ENCODE data around the gene CISD3. TPM values are rescaled to one million over a fixed set of nuclear protein-coding genes. Genes with fewer than 3 reads are reported as not detected.
A peak's percentile ranks its signal among the peaks of the same experiment; 100 is the strongest.

Gene CISD3
- total RNA-seq, 2 donors from 2014 or later: 48.3 to 58.7 TPM

GRCh38 chr17:38703742-38704605 is 26.2 kb upstream of the CISD3 start:
- ATAC-seq (peak in 1 of 2 donors; percentile 15), DNase-seq (ENCODE audit: low spot score) (peak; percentile 87)
- peak overlapping the region; percentile 93 to 100 for H3K27ac Mint-ChIP-seq
- H3K9me3 Mint-ChIP-seq: no peaks in the 10 kb centered on the region
- H3K36me3 Mint-ChIP-seq: peaks cover 9% of the 10 kb centered on the region
- peak overlapping the region; percentile 99 for H3K4me3 Mint-ChIP-seq
- H3K27me3 Mint-ChIP-seq: no peaks in the 10 kb centered on the region
- H3K4me1 Mint-ChIP-seq (ENCODE audit: low read depth in 2 of 2): peaks cover 52 to 58% of the 10 kb centered on the region in 2 donors

- DNase-seq (ENCODE audit: low spot score) (peak; percentile 80), ATAC-seq (peak; percentile 8 to 22)
- peak within 1 kb of the TSS; percentile 93 to 100 for H3K27ac Mint-ChIP-seq
- H3K4me1 Mint-ChIP-seq (ENCODE audit: low read depth in 2 of 2): peaks cover 53 to 60% of the 10 kb centered on the region in 2 donors
- peak within 1 kb of the TSS; percentile 99 for H3K4me3 Mint-ChIP-seq
- no peaks in the 10 kb centered on the region for H3K9me3 Mint-ChIP-seq
- H3K36me3 Mint-ChIP-seq: peaks cover 16% of the 10 kb centered on the region
- H3K27me3 Mint-ChIP-seq: no peaks in the 10 kb centered on the region
Observed at GRCh38 chr17:38704606-38705522, 25.3 kb upstream of the CISD3 start, which contains the start of gene MLLT6. TSS of gene MLLT6 (plus strand) at chr17:38705273. CDS start at chr17:38705633, 360 bp downstream.

DNA sequence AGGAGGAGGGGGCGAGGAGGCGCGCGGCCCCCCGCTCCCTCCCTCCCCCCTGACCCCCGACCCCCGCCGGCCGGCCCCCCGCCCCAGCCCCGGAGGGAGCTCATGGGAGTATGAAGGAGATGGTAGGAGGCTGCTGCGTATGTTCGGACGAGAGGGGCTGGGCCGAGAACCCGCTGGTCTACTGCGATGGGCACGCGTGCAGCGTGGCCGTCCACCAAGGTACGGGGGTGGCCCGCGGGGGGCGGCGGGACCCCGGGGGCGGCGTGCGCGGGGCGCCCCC is 24.7 kb upstream of the CISD3 start:
- Mint-ChIP-seq H3K9me3 (no peaks in the 10 kb centered on the region), H3K4me1 (ENCODE audit: low read depth in 2 of 2) (peaks cover 54 to 60% of the 10 kb centered on the region in 2 donors), H3K36me3 (peaks cover 22% of the 10 kb centered on the region), H3K27me3 (no peaks in the 10 kb centered on the region), H3K27ac (peak overlapping the region; percentile 78 to 94), H3K4me3 (peak overlapping the region; percentile 99)
- DNase-seq (ENCODE audit: low spot score) (no peak), ATAC-seq (no peak)

DNA sequence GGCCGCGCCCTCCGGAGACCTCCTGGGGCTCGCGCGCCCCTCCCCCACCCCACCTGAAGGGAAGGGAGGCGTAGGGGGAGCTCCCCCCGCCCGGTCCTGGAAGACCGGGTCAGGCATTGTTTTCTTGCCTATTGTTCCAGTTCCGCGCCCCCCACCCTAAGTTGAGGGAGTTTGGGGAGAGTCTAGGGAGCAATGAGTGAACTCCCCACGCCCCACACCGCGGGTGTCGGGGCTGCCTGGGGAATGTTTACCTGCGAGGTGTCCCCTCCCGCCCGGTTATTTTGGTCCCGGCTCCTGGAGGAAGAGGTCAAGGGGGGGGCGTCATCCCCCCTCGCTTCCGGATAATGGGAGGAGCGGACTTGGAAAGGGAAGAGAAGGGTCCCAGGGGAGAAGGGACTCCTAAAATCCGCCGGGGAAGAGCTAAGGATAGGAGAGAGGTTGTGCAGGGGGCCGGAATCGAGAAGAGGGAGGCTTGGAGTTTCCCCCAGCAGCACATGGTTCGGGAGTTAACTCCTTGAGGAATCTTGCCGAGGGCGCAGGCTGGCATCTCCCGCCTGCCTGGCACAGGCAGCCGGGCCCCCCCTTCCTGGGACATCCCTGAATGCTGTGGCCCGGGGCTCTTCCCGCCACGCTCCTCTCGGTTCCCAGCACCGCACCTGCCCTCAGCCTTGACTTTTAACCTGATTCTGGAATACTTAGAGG is 24.2 kb upstream of the CISD3 start:
- DNase-seq (ENCODE audit: low spot score) (no peak), ATAC-seq (no peak)
- H3K9me3 Mint-ChIP-seq: no peaks in the 10 kb centered on the region
- H3K4me3 Mint-ChIP-seq: peak overlapping the region; percentile 99
- H3K27ac Mint-ChIP-seq: peak overlapping the region; percentile 78 to 94
- H3K36me3 Mint-ChIP-seq: peaks cover 25% of the 10 kb centered on the region
- peaks cover 56 to 62% of the 10 kb centered on the region in 2 donors for H3K4me1 Mint-ChIP-seq (ENCODE audit: low read depth in 2 of 2)
- H3K27me3 Mint-ChIP-seq: no peaks in the 10 kb centered on the region

GRCh38 chr17:38706505-38707216 is 23.5 kb upstream of the CISD3 start:
- peak overlapping the region; percentile 99 for H3K4me3 Mint-ChIP-seq
- no peaks in the 10 kb centered on the region for H3K9me3 Mint-ChIP-seq
- peaks cover 56 to 60% of the 10 kb centered on the region in 2 donors for H3K4me1 Mint-ChIP-seq (ENCODE audit: low read depth in 2 of 2)
- H3K27me3 Mint-ChIP-seq: no peaks in the 10 kb centered on the region
- peaks cover 25% of the 10 kb centered on the region for H3K36me3 Mint-ChIP-seq
- ATAC-seq (no peak), DNase-seq (ENCODE audit: low spot score) (no peak)
- peak overlapping the region; percentile 78 to 94 for H3K27ac Mint-ChIP-seq

DNA sequence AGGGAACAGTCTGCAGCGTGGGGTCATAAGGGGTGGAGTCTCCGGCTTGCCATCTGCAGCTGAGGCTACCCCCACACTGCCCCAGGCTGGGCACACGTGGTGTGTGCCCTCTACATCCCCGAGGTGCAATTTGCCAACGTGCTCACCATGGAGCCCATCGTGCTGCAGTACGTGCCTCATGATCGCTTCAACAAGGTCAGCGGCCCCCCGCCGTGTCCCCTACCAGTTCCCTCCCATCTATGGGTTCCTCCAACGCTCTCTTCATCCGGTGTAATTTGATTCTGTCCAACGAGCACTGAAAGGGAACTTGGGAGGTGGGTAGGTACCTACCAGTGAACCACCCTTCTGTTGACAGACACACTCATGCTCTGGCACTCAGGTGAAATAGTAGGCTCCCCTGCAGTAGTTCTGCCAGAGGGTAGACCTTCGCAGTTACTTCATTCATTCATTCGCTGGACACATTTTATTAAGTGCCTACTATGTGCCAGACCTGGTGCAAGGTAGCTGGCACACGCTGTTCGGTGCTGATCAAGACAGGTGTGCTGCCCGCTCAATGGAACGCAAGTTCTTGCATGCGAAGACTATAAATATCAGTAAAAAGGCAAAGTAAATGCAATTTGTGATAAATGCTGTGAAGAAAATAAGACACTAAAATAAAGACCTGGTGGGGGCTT is 22.3 kb upstream of the CISD3 start:
- no peaks in the 10 kb centered on the region for H3K27me3 Mint-ChIP-seq
- ATAC-seq: no peak
- peaks cover 58 to 60% of the 10 kb centered on the region in 2 donors for H3K4me1 Mint-ChIP-seq (ENCODE audit: low read depth in 2 of 2)
- H3K36me3 Mint-ChIP-seq: peaks cover 25% of the 10 kb centered on the region
- no peak for DNase-seq (ENCODE audit: low spot score)
- H3K4me3 Mint-ChIP-seq: peak overlapping the region; percentile 99
- no peaks in the 10 kb centered on the region for H3K9me3 Mint-ChIP-seq
- H3K27ac Mint-ChIP-seq: peak overlapping the region; percentile 78 to 94

DNA sequence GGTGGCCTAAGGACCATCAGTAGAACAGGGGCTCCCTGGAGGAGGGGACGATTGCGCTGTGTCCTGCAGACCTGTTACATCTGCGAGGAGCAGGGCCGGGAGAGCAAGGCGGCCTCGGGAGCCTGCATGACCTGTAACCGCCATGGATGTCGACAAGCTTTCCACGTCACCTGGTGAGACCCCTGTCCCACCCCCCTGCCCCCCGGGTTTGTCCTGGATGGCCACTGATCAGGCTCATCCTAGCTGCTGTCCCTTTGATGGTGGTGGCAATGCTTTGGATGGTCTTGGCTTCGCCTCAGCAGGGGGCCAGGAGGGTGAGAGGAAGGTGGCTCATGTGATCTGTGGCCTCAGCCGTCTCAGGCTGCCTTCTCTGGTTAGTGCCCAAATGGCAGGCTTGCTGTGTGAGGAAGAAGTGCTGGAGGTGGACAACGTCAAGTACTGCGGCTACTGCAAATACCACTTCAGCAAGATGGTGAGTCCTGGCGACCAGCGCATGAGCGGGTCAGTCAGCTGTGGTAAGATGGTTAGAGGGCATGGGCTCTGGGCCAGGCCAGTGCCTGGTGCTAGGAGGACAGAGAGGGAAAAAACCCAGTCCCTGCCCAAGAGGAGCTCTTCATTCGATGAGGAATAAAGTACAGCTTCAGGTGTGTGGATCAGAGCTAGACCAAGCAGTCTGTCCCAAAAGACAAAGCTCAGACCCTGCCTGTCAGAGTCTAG is 20.9 kb upstream of the CISD3 start:
- peak overlapping the region; percentile 38 for H3K4me3 Mint-ChIP-seq
- H3K9me3 Mint-ChIP-seq: no peaks in the 10 kb centered on the region
- H3K36me3 Mint-ChIP-seq: peaks cover 24% of the 10 kb centered on the region
- DNase-seq (ENCODE audit: low spot score) (no peak), ATAC-seq (no peak)
- H3K27ac Mint-ChIP-seq: peak overlapping the region; percentile 72 to 94
- H3K27me3 Mint-ChIP-seq: no peaks in the 10 kb centered on the region
- peaks cover 54 to 55% of the 10 kb centered on the region in 2 donors for H3K4me1 Mint-ChIP-seq (ENCODE audit: low read depth in 2 of 2)

DNA sequence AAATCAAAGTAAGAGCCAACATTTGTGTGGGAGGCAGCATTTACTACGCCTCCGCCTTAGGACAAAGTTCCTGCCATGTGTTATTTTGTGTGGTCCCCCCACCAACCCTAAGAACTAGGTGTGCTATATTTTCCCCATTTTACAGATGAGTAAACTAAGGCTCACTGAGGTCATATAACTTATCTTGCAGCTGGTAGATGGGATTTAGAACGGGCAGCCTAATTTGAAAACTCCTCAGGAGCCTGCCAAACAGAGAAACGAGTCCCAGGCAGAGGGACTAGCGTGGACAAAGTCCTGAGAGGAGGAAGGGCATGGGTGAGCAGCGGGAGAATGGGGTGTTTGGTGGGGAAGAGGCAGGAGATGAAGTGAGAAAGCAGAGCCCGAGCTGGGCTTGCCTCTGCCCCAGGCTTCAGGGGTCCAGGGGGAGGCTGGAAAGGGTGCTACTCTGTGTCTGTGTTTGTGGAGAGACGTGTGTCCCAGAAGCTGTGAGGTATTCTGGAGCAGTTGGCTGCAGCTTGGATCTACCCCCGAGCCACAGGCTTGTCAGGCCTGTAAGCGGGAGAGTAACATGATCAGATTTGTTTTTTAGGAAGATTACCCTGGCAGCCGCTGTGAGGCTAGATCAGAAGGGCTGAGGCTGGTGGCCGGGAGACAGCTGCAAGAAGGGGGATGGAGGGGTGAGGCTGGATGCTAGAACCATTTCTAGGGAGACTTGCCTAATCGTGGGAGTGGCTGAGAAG is 20.1 kb upstream of the CISD3 start:
- Mint-ChIP-seq H3K9me3 (no peaks in the 10 kb centered on the region), H3K4me3 (peak overlapping the region; percentile 38), H3K27ac (peak overlapping the region; percentile 72 to 94), H3K4me1 (ENCODE audit: low read depth in 2 of 2) (peaks cover 54 to 59% of the 10 kb centered on the region in 2 donors), H3K36me3 (peaks cover 21% of the 10 kb centered on the region), H3K27me3 (no peaks in the 10 kb centered on the region)
- DNase-seq (ENCODE audit: low spot score) (no peak), ATAC-seq (no peak)

DNA sequence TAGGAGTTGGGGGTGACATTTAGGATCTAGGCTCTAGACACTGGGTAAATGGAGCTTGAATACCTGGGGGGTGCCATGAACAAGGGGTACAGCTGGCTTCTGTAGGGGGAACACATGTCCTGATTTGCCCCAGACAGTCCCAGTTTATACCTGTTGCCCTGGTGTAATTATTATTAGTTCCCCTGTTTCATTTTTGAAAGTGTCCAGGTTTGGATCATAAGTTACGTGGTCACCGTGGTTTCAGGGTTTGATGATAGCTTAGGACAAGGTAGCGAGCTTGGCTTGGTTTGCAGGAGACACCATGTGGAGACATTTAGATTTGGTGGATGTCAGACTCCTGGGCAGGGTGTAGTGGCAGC is 19.6 kb upstream of the CISD3 start:
- Mint-ChIP-seq H3K27ac (peak overlapping the region; percentile 72 to 94), H3K9me3 (no peaks in the 10 kb centered on the region), H3K27me3 (no peaks in the 10 kb centered on the region), H3K36me3 (peaks cover 21% of the 10 kb centered on the region), H3K4me1 (ENCODE audit: low read depth in 2 of 2) (peaks cover 57 to 65% of the 10 kb centered on the region in 2 donors), H3K4me3 (no peak overlapping the region)
- DNase-seq (ENCODE audit: low spot score) (no peak), ATAC-seq (no peak)

DNA sequence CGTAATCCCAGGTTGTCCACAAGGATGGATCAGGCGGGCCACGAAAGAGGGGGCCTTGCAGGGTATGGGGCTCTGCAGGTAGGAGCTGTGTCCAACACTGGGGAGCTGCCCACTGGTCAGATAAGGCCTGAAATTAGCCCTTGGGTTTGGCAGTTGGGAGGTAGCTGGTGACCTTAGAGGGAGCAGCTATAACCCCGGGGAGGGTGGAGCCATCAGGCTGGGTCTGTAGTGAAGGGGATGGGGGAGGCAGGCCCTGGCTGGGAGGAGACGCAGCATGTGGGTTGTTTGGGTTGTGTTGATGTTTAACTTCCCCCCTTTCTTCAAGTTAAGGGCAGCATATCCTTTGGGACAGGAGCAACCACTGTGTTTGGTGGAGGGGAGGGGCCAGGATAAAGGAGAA is 19.2 kb upstream of the CISD3 start:
- H3K27ac Mint-ChIP-seq: peak overlapping the region; percentile 72 to 94
- H3K9me3 Mint-ChIP-seq: no peaks in the 10 kb centered on the region
- H3K27me3 Mint-ChIP-seq: no peaks in the 10 kb centered on the region
- ATAC-seq: no peak
- H3K36me3 Mint-ChIP-seq: peaks cover 21% of the 10 kb centered on the region
- peaks cover 61 to 68% of the 10 kb centered on the region in 2 donors for H3K4me1 Mint-ChIP-seq (ENCODE audit: low read depth in 2 of 2)
- DNase-seq (ENCODE audit: low spot score): no peak
- no peak overlapping the region for H3K4me3 Mint-ChIP-seq

DNA sequence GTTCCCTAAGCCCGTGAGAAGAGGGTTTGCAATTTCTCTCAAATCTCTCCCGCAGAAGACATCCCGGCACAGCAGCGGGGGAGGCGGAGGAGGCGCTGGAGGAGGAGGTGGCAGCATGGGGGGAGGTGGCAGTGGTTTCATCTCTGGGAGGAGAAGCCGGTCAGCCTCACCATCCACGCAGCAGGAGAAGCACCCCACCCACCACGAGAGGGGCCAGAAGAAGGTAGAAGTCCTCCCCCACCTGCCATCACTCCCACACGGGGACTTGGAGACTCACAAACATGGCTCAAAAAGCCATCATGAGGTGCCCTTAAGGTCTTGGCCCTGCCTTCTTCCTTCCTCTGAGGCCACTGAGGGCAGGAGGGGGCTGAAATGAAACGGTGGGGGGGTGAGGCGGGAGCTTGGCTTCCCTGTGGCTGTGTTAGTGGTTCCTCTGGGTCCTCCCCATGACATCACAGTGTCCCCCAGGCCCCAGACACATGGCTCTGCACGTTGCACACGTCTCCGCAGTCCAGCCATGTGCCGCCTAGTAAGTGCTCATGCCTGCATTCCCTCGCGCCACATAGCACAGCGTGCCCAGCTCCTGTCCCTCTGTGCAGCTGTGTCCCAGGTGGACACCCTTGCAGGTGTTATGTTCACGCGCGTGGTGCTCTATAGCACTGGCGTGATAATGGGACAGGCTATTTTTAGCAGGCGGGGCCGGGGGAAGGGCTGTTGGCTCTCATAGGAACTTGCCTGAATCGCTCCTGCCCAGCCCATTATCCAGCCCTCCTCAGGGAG is 18.2 kb upstream of the CISD3 start:
- peak; percentile 34 to 77 for ATAC-seq
- Mint-ChIP-seq H3K27ac (peak overlapping the region; percentile 72 to 94), H3K27me3 (no peaks in the 10 kb centered on the region), H3K9me3 (no peaks in the 10 kb centered on the region), H3K4me1 (ENCODE audit: low read depth in 2 of 2) (peaks cover 59 to 62% of the 10 kb centered on the region in 2 donors), H3K4me3 (no peak overlapping the region), H3K36me3 (peaks cover 20% of the 10 kb centered on the region)
- DNase-seq (ENCODE audit: low spot score): no peak

Data from natural killer cell treated with Interleukin-12 subunit alpha and Interleukin-12 subunit beta and Interleukin-15 and Interleukin-18, amount 100 ng/mL, for 72 hours (primary cell).